Endodermal cell (in vitro differentiated cells): ENCODE data around the gene PAPOLA. TPM values are rescaled to one million over a fixed set of nuclear protein-coding genes. Genes with fewer than 3 reads are reported as not detected.

Source experiments
- DNase-seq: peaks from one replicate; pipeline ENCODE4 v3.0.0-alpha.2; 2017
- H3K27ac ChIP-seq: 2 replicates; pipeline ENCODE4 v1.5.1; 2013; ENCODE audit warnings: mild to moderate bottlenecking, low read depth, low read length, moderate library complexity
- H3K27me3 ChIP-seq: 2 replicates; pipeline ENCODE4 v1.6.1; 2013; ENCODE audit warnings: mild to moderate bottlenecking, low read length, moderate library complexity; ENCODE audit not compliant: insufficient read depth, control insufficient read depth, poor library complexity, severe bottlenecking
- H3K36me3 ChIP-seq: 2 replicates; pipeline ENCODE4 v1.7.0; 2013; ENCODE audit warnings: mild to moderate bottlenecking, low read length, moderate library complexity; ENCODE audit not compliant: control insufficient read depth, insufficient read depth
- H3K4me1 ChIP-seq: one replicate; pipeline ENCODE4 v1.7.0; 2013; ENCODE audit warnings: low read length; ENCODE audit not compliant: control insufficient read depth, insufficient read depth
- H3K4me3 ChIP-seq: 2 replicates; pipeline ENCODE4 v1.5.1; 2013; ENCODE audit warnings: mild to moderate bottlenecking, low read length, moderate library complexity
- H3K9ac ChIP-seq: 2 replicates; pipeline ENCODE4 v1.6.1; 2013; ENCODE audit warnings: mild to moderate bottlenecking, low read length, moderate library complexity; ENCODE audit not compliant: poor library complexity, severe bottlenecking; ENCODE audit errors: extremely low read depth
- H3K9me3 ChIP-seq: 2 replicates; pipeline ENCODE4 v1.6.1; 2013; ENCODE audit warnings: mild to moderate bottlenecking, low read length, moderate library complexity; ENCODE audit not compliant: control insufficient read depth
- H3K27ac Mint-ChIP-seq: 2 replicates; pipeline ENCODE4 v1.8.0; 2020; ENCODE audit warnings: mixed read lengths
- H3K27me3 Mint-ChIP-seq: 2 replicates; pipeline ENCODE4 v1.8.0; 2021; ENCODE audit warnings: mild to moderate bottlenecking, mixed read lengths; ENCODE audit not compliant: insufficient read depth
- H3K36me3 Mint-ChIP-seq: 2 replicates; pipeline ENCODE4 v1.8.0; 2020; ENCODE audit warnings: low read depth, mixed read lengths
- H3K4me1 Mint-ChIP-seq: 2 replicates; pipeline ENCODE4 v1.8.0; 2020; ENCODE audit warnings: mixed read lengths
- H3K4me3 Mint-ChIP-seq: 2 replicates; pipeline ENCODE4 v1.8.0; 2020; ENCODE audit warnings: mild to moderate bottlenecking, moderate library complexity, mixed read lengths
- H3K9me3 Mint-ChIP-seq: 2 replicates; pipeline ENCODE4 v1.8.0; 2020; ENCODE audit warnings: mild to moderate bottlenecking, mixed read lengths
- CTCF ChIP-seq: fragments of 200-600 bp; sonication (generic); conservative IDR thresholded peaks from 2 replicates; pipeline ENCODE4 v1.5.0; 2021; ENCODE audit warnings: antibody characterized with exemption, mild to moderate bottlenecking
- WGBS, 2 experiments: methylation state at CpG; one replicate each; pipeline versions ENCODE4 v1.1.5 to v1.1.7; 2013; ENCODE audit warnings: missing lambda C conversion rate in 2 of 2, mixed read lengths in 1 of 2; ENCODE audit not compliant: insufficient coverage in 1 of 2, insufficient read length in 1 of 2; 5-methylcytosine and 5-hydroxymethylcytosine counted together
- total RNA-seq, 2 donors: library from RNA; stranded (reverse); fragmentation: NEBNext Ultra II Directional in 1 of 2; extraction: Animal tissue kit (Norgen Biotek cat#: 25700) in 1 of 2; gene quantifications; 2 replicates in 1 of 2; 3 replicates in 1 of 2; pipeline ENCODE4 v1.2.1, GENCODE V29; 2021

Gene PAPOLA
- total RNA-seq, 2 donors from 2014 or later, result 218 to 225 TPM

- no peak overlapping the region for H3K27ac Mint-ChIP-seq
- DNase-seq, result no peak
- WGBS, 2 experiments, result no CpG with 5 or more reads among the region's 1 CpG
Observed at GRCh38 chr14:96493178-96493577, 9.0 kb upstream of the PAPOLA start.

GRCh38 chr14:96494331-96494730, 7.9 kb upstream of the PAPOLA start:
- Mint-ChIP-seq H3K36me3 (no peaks in the 10 kb centered on the region), H3K4me3 (no peak overlapping the region)
- WGBS, 2 experiments, result 95 to 96% methylated on average over 3 of the region's 3 CpGs

More at GRCh38 chr14:96493178-96493577, 9.0 kb upstream of the PAPOLA start:
- Mint-ChIP-seq H3K4me1 (peaks cover 4% of the 10 kb centered on the region), H3K9me3 (no peaks in the 10 kb centered on the region), H3K27me3 (peaks cover 7% of the 10 kb centered on the region), H3K36me3 (no peaks in the 10 kb centered on the region), H3K4me3 (no peak overlapping the region)
- Histone ChIP-seq H3K27me3 (no peaks in the 10 kb centered on the region), H3K9me3 (no peaks in the 10 kb centered on the region), H3K9ac (no peak overlapping the region), H3K4me1 (no peaks in the 10 kb centered on the region), H3K36me3 (no peaks in the 10 kb centered on the region), H3K4me3 (no peak overlapping the region), H3K27ac (no peak overlapping the region)
- no peak for TF ChIP-seq CTCF

GRCh38 chr14:96497087-96497486, 5.1 kb upstream of the PAPOLA start:
- Mint-ChIP-seq H3K36me3 (no peaks in the 10 kb centered on the region), H3K4me3 (no peak overlapping the region), H3K27ac (no peak overlapping the region), H3K4me1 (peaks cover 10% of the 10 kb centered on the region), H3K9me3 (no peaks in the 10 kb centered on the region), H3K27me3 (peaks cover 5% of the 10 kb centered on the region)
- no peaks in the 10 kb centered on the region for H3K27me3 ChIP-seq
- TF ChIP-seq CTCF, result no peak
- no peak for DNase-seq
- no peak overlapping the region for H3K27ac ChIP-seq
- H3K9ac ChIP-seq, result no peak overlapping the region
- peaks cover 3% of the 10 kb centered on the region for H3K4me1 ChIP-seq
- no peaks in the 10 kb centered on the region for H3K36me3 ChIP-seq
- no peak overlapping the region for H3K4me3 ChIP-seq
- H3K9me3 ChIP-seq, result no peaks in the 10 kb centered on the region
- 80 to 96% methylated on average over 1 to 4 of the region's 5 CpGs for whole genome bisulfite sequencing, 2 experiments

More at GRCh38 chr14:96494331-96494730, 7.9 kb upstream of the PAPOLA start:
- Mint-ChIP-seq H3K27me3 (peaks cover 7% of the 10 kb centered on the region), H3K9me3 (no peaks in the 10 kb centered on the region), H3K27ac (no peak overlapping the region), H3K4me1 (peaks cover 10% of the 10 kb centered on the region)
- H3K27me3 ChIP-seq, result no peaks in the 10 kb centered on the region
- no peaks in the 10 kb centered on the region for H3K36me3 ChIP-seq
- no peak overlapping the region for H3K4me3 ChIP-seq
- no peak overlapping the region for H3K9ac ChIP-seq
- H3K9me3 ChIP-seq, result no peaks in the 10 kb centered on the region
- no peaks in the 10 kb centered on the region for H3K4me1 ChIP-seq
- TF ChIP-seq CTCF, result no peak
- DNase-seq, result no peak
- H3K27ac ChIP-seq, result no peak overlapping the region
